Skeletal muscle tissue (tissue), 4 donors: Measurements from ENCODE around the gene CCNJL. TPM values are rescaled to one million over a fixed set of nuclear protein-coding genes. Genes with fewer than 3 reads are reported as not detected.
"Not testable (repeated sequence)": the region's sequence is repeated elsewhere in the genome, so short reads cannot be mapped to it uniquely, and the experiment has no call there.

Experiments
- H3K27ac ChIP-seq: one replicate; pipeline ENCODE4 v1.7.0; 2013; ENCODE audit warnings: mild to moderate bottlenecking, low read depth, low read length, inconsistent platforms
- H3K27me3 ChIP-seq, 3 donors: one replicate each; pipeline ENCODE4 v1.7.0; 2013; ENCODE audit warnings: low read length in 3 of 3; ENCODE audit not compliant: control insufficient read depth in 3 of 3, insufficient read depth in 3 of 3
- H3K36me3 ChIP-seq, 3 donors: one replicate each; pipeline ENCODE4 v1.7.0; 2013; ENCODE audit warnings: low read length in 3 of 3; ENCODE audit not compliant: control insufficient read depth in 3 of 3, insufficient read depth in 3 of 3
- H3K4me1 ChIP-seq, 3 donors: one replicate each; pipeline ENCODE4 v1.7.0; 2013; ENCODE audit warnings: low read length in 3 of 3, mild to moderate bottlenecking in 3 of 3; ENCODE audit not compliant: control insufficient read depth in 3 of 3, insufficient read depth in 3 of 3
- H3K4me3 ChIP-seq, 3 donors: one replicate each; pipeline ENCODE4 v1.7.0; 2013; ENCODE audit warnings: low read length in 3 of 3
- H3K9ac ChIP-seq, 3 donors: one replicate each; pipeline ENCODE4 v1.7.0; 2013; ENCODE audit warnings: low read length in 3 of 3, mild to moderate bottlenecking in 3 of 3, moderate library complexity in 2 of 3, low read depth in 1 of 3
- H3K9me3 ChIP-seq, 3 donors: one replicate each; pipeline ENCODE4 v1.7.0; 2013; ENCODE audit warnings: low read length in 3 of 3; ENCODE audit not compliant: control insufficient read depth in 3 of 3
- total RNA-seq: library from RNA; depleted of rRNA; stranded (reverse); fragments of >200 nt; gene quantifications from one replicate; pipeline ENCODE4 v1.2.3, GENCODE V29; 2014
- donor health status: Osteomylitis.

Gene CCNJL
- total RNA-seq, 1 donor from 2014 or later = 3.1 TPM

DNA sequence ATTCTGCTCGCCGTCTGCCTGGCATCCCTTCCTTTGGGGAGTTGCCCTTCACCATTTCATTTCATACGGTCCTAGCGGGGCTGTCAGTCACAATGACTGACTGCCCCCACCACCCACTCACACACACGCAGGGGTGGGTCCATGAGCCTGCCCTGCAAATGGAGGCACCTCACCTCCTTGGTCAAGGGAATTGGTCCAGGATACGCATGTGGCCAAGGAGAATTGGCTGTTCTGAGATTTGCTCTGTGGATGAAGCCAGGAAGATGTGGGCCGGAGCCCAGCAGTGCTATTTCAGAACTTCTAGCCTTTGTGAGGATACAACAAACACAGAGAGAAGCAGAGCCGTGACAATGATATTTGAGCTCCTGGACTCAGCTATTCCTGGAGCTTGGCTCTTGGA is 41.0 kb upstream of the CCNJL start:
- peak overlapping the region in 2 of 3 donors; percentile 28 to 38 for H3K4me3 ChIP-seq
- H3K36me3 ChIP-seq = peaks cover 0 to 4% (median 0%) of the 10 kb centered on the region in 3 donors
- no peaks in the 10 kb centered on the region for H3K27me3 ChIP-seq
- no peaks in the 10 kb centered on the region for H3K9me3 ChIP-seq
- no peak overlapping the region for H3K27ac ChIP-seq
- H3K9ac ChIP-seq = peak overlapping the region in 1 of 3 donors; percentile 50
- H3K4me1 ChIP-seq = peaks cover 21 to 31% (median 22%) of the 10 kb centered on the region in 3 donors

- peaks cover 10 to 20% (median 12%) of the 10 kb centered on the region in 3 donors for H3K4me1 ChIP-seq
- H3K9me3 ChIP-seq = no peaks in the 10 kb centered on the region
- no peak overlapping the region for H3K27ac ChIP-seq
- no peaks in the 10 kb centered on the region for H3K27me3 ChIP-seq
- no peak overlapping the region for H3K9ac ChIP-seq
- no peak overlapping the region for H3K4me3 ChIP-seq
- peaks cover 0 to 4% (median 0%) of the 10 kb centered on the region in 3 donors for H3K36me3 ChIP-seq
Measured at GRCh38 chr5:160352308-160352707, 39.9 kb upstream of the CCNJL start.

DNA sequence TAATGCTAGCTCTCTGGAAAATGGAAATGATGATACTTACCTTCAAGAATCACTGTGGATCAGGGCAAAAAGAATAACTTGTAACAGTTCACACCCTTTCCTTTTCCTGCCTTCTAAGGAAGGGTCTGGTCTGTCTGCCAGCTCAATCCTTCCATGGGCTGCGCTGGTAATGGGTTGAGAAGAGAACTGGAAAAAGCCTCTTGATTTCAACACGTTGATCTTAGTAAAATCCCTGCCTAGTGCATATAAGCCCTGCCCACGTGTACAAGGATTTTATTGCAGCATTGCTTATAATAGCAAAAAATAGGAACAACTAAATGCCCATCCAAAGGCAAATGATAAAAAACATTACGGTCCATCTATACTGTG is 37.6 kb upstream of the CCNJL start:
- H3K4me3 ChIP-seq = no peak overlapping the region
- no peaks in the 10 kb centered on the region for H3K9me3 ChIP-seq
- H3K9ac ChIP-seq = no peak overlapping the region
- H3K27ac ChIP-seq = no peak overlapping the region
- H3K36me3 ChIP-seq = peaks cover 0 to 4% (median 0%) of the 10 kb centered on the region in 3 donors
- no peaks in the 10 kb centered on the region for H3K27me3 ChIP-seq
- H3K4me1 ChIP-seq = peaks cover 3 to 7% (median 4%) of the 10 kb centered on the region in 3 donors

DNA sequence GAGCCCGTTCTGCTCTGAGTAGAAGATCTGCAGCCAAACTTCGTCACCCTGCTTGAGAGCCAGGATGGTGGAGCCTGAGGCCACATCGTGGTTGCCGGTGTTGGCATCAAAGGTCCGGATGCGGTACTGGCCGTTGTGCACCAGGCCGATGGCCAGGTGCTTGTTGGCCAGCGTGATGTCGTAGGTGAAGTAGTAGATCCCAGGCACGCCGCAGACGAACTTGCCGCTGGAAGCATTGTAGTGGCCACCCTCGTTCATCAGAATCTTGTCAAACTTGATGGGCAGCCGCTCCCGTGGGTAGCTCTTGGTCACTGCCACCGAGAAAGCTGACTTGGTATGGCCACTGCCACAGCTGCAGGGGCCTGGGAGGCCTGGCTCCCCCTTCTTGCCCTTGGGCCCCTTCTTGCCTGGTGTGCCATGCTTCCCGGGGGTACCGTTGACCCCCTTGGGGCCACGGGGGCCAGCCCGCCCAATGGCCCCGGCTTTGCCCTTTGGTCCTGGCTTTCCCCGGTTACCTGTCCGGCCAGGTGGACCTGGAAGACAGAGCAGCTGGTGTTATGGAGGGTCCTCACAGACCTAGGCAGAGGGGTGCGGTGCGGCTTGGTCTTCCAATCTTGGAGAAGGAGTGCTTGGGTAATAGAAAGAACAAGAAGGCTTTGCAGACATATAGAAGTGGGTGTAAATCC is 37.0 kb upstream of the CCNJL start:
- Histone ChIP-seq H3K27me3 (no peaks in the 10 kb centered on the region), H3K4me1 (peaks cover 3 to 7% (median 5%) of the 10 kb centered on the region in 3 donors), H3K4me3 (no peak overlapping the region), H3K9ac (no peak overlapping the region), H3K36me3 (peaks cover 0 to 4% (median 0%) of the 10 kb centered on the region in 3 donors), H3K27ac (no peak overlapping the region), H3K9me3 (no peaks in the 10 kb centered on the region)

GRCh38 chr5:160348080-160348479 is 35.7 kb upstream of the CCNJL start:
- Histone ChIP-seq H3K27me3 (no peaks in the 10 kb centered on the region), H3K36me3 (peaks cover 0 to 4% (median 0%) of the 10 kb centered on the region in 3 donors), H3K9me3 (no peaks in the 10 kb centered on the region), H3K4me3 (no peak overlapping the region), H3K4me1 (peaks cover 0 to 7% (median 5%) of the 10 kb centered on the region in 3 donors), H3K9ac (no peak overlapping the region), H3K27ac (no peak overlapping the region)

GRCh38 chr5:160347448-160347847 is 35.1 kb upstream of the CCNJL start:
- Histone ChIP-seq H3K27ac (no peak overlapping the region), H3K36me3 (peaks cover 0 to 4% (median 0%) of the 10 kb centered on the region in 3 donors), H3K27me3 (no peaks in the 10 kb centered on the region), H3K9me3 (no peaks in the 10 kb centered on the region), H3K9ac (no peak overlapping the region), H3K4me1 (peaks cover 0 to 5% (median under 1%) of the 10 kb centered on the region in 3 donors), H3K4me3 (no peak overlapping the region)

DNA sequence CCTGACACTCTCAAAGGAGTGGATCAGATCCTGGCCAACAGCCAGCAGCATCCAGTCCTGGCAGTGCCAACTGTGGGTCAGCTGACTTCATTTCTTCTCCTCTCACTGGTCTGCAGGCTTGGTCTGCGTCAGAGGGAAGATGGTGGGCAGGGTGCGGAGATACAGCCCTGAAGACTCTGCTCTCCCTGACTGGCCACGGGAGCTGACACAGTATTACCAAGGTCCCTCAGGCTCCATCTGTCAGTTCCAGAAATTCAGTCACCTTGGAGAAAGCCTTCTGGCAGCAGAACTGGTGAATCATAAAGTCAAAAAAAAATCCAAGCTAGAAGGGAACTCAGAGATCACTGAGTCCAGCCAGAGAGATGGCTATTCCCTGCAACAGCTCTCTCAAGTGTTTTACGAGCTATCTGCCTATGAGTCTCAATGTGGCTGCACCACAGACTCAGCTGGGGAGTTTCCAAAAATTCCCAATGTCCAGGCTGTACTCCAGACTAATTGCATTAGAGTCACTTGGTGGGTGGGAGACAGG is 30.1 kb upstream of the CCNJL start:
- H3K9me3 ChIP-seq = no peaks in the 10 kb centered on the region
- no peaks in the 10 kb centered on the region for H3K27me3 ChIP-seq
- no peak overlapping the region for H3K27ac ChIP-seq
- H3K36me3 ChIP-seq = no peaks in the 10 kb centered on the region
- H3K4me1 ChIP-seq = peaks cover 0 to 5% (median 0%) of the 10 kb centered on the region in 3 donors
- H3K4me3 ChIP-seq = no peak overlapping the region
- H3K9ac ChIP-seq = no peak overlapping the region

DNA sequence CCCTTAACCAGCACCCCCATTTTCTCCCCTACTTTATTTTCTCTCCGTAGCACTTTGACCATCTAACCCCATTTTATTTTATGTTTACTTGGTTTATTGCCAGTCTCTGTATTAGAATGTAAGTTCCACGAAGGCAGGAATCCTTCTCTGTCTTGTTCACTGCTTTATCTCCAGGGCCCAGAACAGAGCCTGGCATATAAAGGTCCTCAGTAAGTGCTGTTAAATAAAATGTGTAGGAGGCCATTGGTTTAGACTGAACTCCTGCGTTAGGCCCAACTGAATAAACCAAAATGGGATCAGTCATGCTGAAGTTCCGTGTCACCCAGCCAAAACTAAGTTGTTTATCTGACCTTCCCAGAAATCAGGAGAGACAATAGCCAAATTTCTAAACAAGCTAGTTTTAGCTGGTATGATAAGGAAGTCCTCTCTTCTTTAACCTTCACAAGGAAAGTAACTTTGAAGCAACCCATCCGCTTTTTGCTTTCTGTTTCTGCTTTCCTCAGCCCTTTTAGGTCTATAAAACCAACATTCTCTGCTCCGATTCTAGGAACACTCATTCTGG is 29.0 kb upstream of the CCNJL start:
- no peak overlapping the region for H3K9ac ChIP-seq
- H3K9me3 ChIP-seq = no peaks in the 10 kb centered on the region
- H3K27me3 ChIP-seq = no peaks in the 10 kb centered on the region
- H3K27ac ChIP-seq = no peak overlapping the region
- H3K4me3 ChIP-seq = no peak overlapping the region
- peaks cover 0 to 5% (median 0%) of the 10 kb centered on the region in 3 donors for H3K4me1 ChIP-seq
- H3K36me3 ChIP-seq = no peaks in the 10 kb centered on the region

- H3K27ac ChIP-seq, H3K27me3 ChIP-seq, H3K9ac ChIP-seq, H3K4me1 ChIP-seq, H3K9me3 ChIP-seq, H3K4me3 ChIP-seq, H3K36me3 ChIP-seq: not testable (repeated sequence)
Measured at GRCh38 chr5:160340513-160340912, 28.1 kb upstream of the CCNJL start.

- Histone ChIP-seq H3K9me3 (no peaks in the 10 kb centered on the region), H3K9ac (no peak overlapping the region), H3K27ac (no peak overlapping the region), H3K4me3 (no peak overlapping the region), H3K4me1 (no peaks in the 10 kb centered on the region), H3K27me3 (no peaks in the 10 kb centered on the region), H3K36me3 (no peaks in the 10 kb centered on the region)
Measured at GRCh38 chr5:160339406-160340130, 27.2 kb upstream of the CCNJL start.
